Measurements from ENCODE around the gene AKNAD1. TPM values are rescaled to one million over a fixed set of nuclear protein-coding genes. Genes with fewer than 3 reads are reported as not detected.

The AKNAD1 gene
- polyA plus RNA-seq, 1 of the 3 experiments (the other 2 are of a cell fraction): 0.71 TPM

DNA sequence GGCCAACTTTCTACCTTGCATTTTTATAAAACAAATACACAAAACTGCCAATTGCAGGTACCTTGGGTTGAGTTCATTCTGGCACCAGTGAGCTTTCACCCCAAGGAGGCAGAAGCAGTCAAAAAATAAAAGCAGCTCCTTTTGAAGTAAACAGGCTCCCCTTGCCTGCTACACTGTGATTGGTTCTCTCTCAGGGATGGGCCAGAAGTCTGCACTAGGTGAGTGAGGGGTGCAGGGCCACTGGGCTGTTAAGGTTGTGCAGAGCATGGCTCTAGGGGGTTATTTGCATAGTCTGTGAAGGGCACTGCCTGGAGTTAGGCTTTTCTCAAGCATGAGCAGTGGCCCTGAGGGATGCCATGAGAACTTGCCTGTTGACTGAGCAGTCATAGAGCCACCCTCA is 39.1 kb downstream of the AKNAD1 start:
- H3K9me2 ChIP-seq: no peaks in the 10 kb centered on the region
- CTCF ChIA-PET: interaction anchor here (0.8 to 2.3 kb wide), 6 partner anchors 11 to 80 kb away, joined by 3 to 16 read pairs (median 4); no protein-coding TSS in a partner anchor
- TF ChIP-seq RAD21 (IDR thresholded peaks at IDR 0.05; ENCODE audit: low read length) (peak; percentile 24; the same call in 1 of the 2 replicates), TCF12 (IDR thresholded peaks at IDR 0.05) (no peak)
- no peak overlapping the region for H2AFZ ChIP-seq (ENCODE audit: low read depth)
- no peaks in the 10 kb centered on the region for H3K9me3 ChIP-seq
- H3K4me3 ChIP-seq (ENCODE audit: low read depth in 2 of 2, low read length in 1 of 2): no peak overlapping the region
- H3K9ac ChIP-seq: no peak overlapping the region
- no peaks in the 10 kb centered on the region for H4K20me1 ChIP-seq (ENCODE audit: insufficient read depth)
- no peak overlapping the region for H3K4me2 ChIP-seq
- POLR2A ChIA-PET: no interaction called here
- peak overlapping the region in 1 of 2 experiments; percentile 11; a peak in 1 of 4 replicates for H3K27ac ChIP-seq (ENCODE audit: low read depth in 2 of 2, low read length in 1 of 2)
- H3K36me3 ChIP-seq (replicated peaks in 1 of 2; ENCODE audit: control insufficient read depth in 1 of 2, insufficient read depth in 2 of 2, low read length in 1 of 2): no peaks in the 10 kb centered on the region
- no peaks in the 10 kb centered on the region for H3K79me2 ChIP-seq (ENCODE audit: insufficient read depth)
- H3F3A ChIP-seq (replicated peaks; ENCODE audit: insufficient read depth): peaks cover 13% of the 10 kb centered on the region
- no peaks in the 10 kb centered on the region for H3K27me3 ChIP-seq (ENCODE audit: insufficient read depth)
- H3K4me1 ChIP-seq (ENCODE audit: control insufficient read depth in 1 of 2, insufficient read depth in 2 of 2, low read depth in 1 of 2, low read length in 1 of 2): peaks cover 20 to 30% of the 10 kb centered on the region in 2 experiments
- no peak for DNase-seq

DNA sequence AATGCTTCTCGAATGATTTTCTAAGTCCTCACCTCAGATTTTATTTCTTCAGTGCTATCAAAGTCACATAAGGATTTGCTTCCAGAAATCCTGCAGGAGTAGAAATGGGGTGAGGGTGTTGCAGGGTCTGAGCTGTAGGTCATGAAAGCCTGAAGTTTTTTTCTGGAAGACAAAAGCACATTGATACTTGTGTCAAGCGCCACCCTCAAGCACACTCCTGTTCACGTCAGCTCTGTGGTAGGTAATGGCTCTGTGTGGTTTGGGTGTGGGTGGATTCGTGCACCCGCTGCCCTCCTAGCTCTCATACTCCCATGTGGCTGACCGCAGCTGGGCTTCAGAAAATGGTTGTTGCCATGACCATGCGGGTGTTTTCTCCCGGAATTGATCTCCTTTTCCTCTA is 39.9 kb downstream of the AKNAD1 start:
- no peaks in the 10 kb centered on the region for H3K27me3 ChIP-seq (ENCODE audit: insufficient read depth)
- peaks cover 20 to 30% of the 10 kb centered on the region in 2 experiments for H3K4me1 ChIP-seq (ENCODE audit: control insufficient read depth in 1 of 2, insufficient read depth in 2 of 2, low read depth in 1 of 2, low read length in 1 of 2)
- ChIA-PET POLR2A (interaction anchor here (0.9 to 1.5 kb wide), 5 partner anchors 14 to 283 kb away, joined by 3 to 8 read pairs (median 4); partner anchors contain the start of genes GPSM2 and PRPF38B), CTCF (interaction anchor here (0.8 to 2.3 kb wide), 7 partner anchors 12 to 81 kb away, joined by 3 to 16 read pairs (median 4); no protein-coding TSS in a partner anchor)
- no peak for DNase-seq
- H3K4me2 ChIP-seq: peak overlapping the region; percentile 68; the same call in 1 of the 2 replicates
- H2AFZ ChIP-seq (ENCODE audit: low read depth): peak overlapping the region; percentile 98; the same call in 1 of the 2 replicates
- H3K27ac ChIP-seq (ENCODE audit: low read depth in 2 of 2, low read length in 1 of 2): peak overlapping the region; percentile 96 to 99
- no peak overlapping the region for H3K4me3 ChIP-seq (ENCODE audit: low read depth in 2 of 2, low read length in 1 of 2)
- H4K20me1 ChIP-seq (ENCODE audit: insufficient read depth): no peaks in the 10 kb centered on the region
- H3K9ac ChIP-seq: peak overlapping the region; percentile 81
- no peaks in the 10 kb centered on the region for H3K9me2 ChIP-seq
- H3F3A ChIP-seq (replicated peaks; ENCODE audit: insufficient read depth): peaks cover 13% of the 10 kb centered on the region
- no peaks in the 10 kb centered on the region for H3K79me2 ChIP-seq (ENCODE audit: insufficient read depth)
- H3K36me3 ChIP-seq (replicated peaks in 1 of 2; ENCODE audit: control insufficient read depth in 1 of 2, insufficient read depth in 2 of 2, low read length in 1 of 2): no peaks in the 10 kb centered on the region
- WGBS (ENCODE audit: low lambda C conversion rate): 87% methylated on average over 8 of the region's 8 CpGs
- TF ChIP-seq RXRA (IDR thresholded peaks at IDR 0.05; ENCODE audit: borderline replicate concordance, low read depth): no peak
- no peak for TF ChIP-seq MEF2A (IDR thresholded peaks at IDR 0.05; ENCODE audit: borderline replicate concordance, low read depth)
- no peak for TF ChIP-seq RAD21 (IDR thresholded peaks at IDR 0.05; ENCODE audit: low read length)
- no peak for TF ChIP-seq EZH2phosphoT487 (IDR thresholded peaks at IDR 0.05; ENCODE audit: borderline replicate concordance, low read depth)
- no peak for TF ChIP-seq FOXM1 (IDR thresholded peaks at IDR 0.05; ENCODE audit: low read depth)
- no peak for TF ChIP-seq SIN3A (IDR thresholded peaks at IDR 0.05; ENCODE audit: borderline replicate concordance, low read depth, low read length)
- no peak for TF ChIP-seq YY1 (IDR thresholded peaks at IDR 0.05; ENCODE audit: low read depth)
- TF ChIP-seq TAF1 (IDR thresholded peaks at IDR 0.05; ENCODE audit: borderline replicate concordance, low read depth, low read length): no peak
- no peak for TF ChIP-seq RCOR1 (IDR thresholded peaks at IDR 0.05; ENCODE audit: low read length)
- H3K9me3 ChIP-seq: no peaks in the 10 kb centered on the region
